SHP77 (cell line): Measurements from ENCODE around the gene SERF2.
"Not testable (repeated sequence)": the region's sequence is repeated elsewhere in the genome, so short reads cannot be mapped to it uniquely, and the experiment has no call there.

ENCODE experiments used
- DNase-seq, 2 experiments: peaks; one replicate each; lab custom pipeline; 2025; lab: John Stamatoyannopoulos, UW

The SERF2 gene

DNA sequence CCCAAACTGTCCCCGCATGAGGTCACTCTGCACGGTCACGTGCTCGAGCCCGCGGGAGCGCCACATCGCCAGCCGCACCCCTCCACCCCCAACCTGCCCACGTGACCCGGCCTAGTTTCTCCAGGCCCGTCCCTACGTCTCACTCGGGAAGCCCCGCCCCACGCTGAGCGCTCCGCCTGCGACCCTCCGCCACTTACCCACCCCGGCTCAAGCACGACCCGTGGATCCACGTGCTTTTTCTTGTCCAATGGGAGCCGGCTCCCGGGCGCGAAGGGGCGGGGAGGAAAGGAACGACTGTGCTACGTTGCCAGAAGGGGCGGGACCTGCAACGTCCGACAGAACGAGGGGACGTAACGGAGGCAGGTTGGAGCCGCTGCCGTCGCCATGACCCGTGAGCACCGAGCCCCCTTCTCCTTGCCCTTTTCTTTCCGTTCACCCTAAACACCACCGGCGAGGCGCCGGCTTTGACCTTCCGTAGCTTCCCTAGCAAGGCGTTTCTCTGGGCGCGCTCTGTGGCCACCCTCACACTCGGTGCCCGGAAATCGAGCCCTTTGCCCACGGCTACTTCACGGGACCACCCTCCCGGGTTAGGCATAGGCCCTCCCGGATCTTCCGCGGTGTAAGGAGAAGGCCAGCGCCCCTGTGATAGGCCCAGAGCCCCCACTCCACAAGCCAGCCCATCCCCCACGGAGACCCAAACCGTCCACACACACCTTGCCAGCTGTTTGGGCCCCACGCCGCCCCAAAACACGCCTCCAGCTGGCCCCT, at the start of gene SERF2:
TSS of gene SERF2 (plus strand) at position 328 of the 768 bp plus-strand sequence. CDS start at position 385, 57 bp downstream.
- peak; percentile 98 for DNase-seq

DNA sequence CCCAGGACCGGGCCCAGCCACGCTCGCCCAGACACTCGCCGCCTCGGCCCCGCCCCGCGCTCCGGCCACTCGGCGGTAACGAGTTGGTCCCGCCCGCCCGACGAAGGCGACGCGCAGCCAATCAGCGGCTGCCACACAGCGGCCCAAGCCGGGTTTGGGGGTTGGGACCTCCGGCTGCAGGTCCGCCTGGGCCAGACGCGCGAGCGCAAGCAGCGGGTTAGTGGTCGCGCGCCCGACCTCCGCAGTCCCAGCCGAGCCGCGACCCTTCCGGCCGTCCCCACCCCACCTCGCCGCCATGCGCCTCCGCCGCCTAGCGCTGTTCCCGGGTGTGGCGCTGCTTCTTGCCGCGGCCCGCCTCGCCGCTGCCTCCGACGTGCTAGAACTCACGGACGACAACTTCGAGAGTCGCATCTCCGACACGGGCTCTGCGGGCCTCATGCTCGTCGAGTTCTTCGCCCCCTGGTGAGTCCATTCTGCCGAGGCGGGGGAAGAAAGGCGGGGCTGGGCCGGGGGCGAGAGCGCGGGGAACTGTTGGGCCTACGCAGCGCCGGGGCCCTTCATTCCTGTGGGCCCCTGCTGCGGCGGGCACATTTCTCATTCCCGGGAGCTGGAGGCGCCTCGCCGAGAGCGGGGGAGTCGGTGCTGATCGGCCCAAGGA, 45.7 kb upstream of the SERF2 start, which contains the start of gene PDIA3:
TSS of gene PDIA3 (plus strand) at position 194 of the 658 bp plus-strand sequence. CDS start at position 296, 102 bp downstream.
- DNase-seq: peak; percentile 74 to 84

GRCh38 chr15:43746903-43747309, 45.2 kb upstream of the SERF2 start:
- DNase-seq: not testable (repeated sequence)

DNA sequence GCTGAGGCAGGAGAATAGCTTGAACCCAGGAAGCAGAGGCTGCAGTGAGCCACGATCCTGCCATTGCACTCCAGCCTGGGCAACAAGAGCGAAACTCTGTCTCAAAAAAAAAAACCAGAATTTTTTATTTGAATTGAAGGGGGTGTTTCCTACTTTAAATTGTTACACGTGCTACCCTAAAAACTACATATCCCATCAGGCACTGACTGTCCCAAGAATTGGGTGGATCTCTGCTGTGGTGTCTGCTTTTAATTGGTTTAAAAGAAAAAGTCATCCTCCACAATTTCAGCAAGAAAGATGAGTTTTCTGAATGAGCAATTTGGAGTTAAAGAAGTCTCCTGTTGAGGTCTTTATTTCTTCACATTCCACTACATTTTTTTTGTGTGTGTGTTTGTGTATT, 43.7 kb upstream of the SERF2 start:
- no peak for DNase-seq

DNA sequence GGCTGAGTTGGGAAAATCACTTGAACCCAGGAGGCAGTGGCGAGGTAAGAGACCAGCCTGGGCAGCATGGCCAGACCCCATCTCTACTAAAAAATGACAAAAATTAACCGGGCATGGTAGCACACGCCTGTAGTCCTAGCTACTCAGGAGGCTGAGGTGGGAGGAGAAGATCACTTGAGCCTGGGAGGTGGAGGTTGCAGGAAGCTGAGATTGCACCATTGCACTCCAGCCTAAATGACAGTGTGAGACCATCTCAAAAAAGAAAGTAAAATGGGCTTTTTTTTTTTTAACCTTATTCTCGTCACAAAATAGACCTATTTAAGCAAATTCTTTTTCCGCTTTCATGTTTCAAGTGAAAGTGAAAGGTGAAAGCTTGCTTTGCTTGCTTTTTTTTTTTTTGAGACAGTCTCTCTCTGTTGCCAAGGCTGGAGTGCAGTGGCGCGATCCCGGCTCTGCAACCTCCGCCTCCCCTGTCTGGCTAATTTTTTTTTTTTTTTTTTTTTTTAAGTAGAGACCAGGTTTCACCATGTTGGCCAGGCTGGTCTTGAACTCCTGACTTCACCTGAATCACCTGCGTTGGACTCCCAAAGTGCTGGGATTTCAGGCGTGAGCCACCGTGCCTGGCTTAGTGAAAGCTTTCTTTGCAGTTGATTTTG, 42.3 kb upstream of the SERF2 start:
- DNase-seq: no peak

DNA sequence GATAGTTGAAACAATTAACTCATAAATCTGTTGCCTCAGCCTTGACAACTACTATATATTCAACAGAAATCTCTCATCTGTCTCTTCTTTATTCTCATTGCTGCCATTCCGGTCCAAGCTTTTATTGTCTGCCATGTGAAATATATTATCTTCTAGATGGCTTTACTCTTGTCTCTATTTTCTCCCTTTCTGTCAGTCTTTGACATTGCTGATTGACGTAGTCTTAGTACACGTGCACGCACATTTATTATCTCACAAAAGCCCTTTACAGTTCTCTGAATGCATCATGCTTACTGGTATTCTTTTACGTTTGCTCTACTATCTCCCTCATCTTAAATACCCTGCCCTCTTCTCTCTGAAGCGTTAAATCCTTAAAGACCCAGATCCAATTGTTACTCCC, 40.2 kb upstream of the SERF2 start:
- DNase-seq: no peak

GRCh38 chr15:43762824-43763223, 29.3 kb upstream of the SERF2 start:
- DNase-seq: no peak

- DNase-seq: no peak
Observed at GRCh38 chr15:43763819-43764446, 28.2 kb upstream of the SERF2 start.

- DNase-seq: peak; percentile 19 to 53
Observed at GRCh38 chr15:43769584-43770228, 22.4 kb upstream of the SERF2 start.

DNA sequence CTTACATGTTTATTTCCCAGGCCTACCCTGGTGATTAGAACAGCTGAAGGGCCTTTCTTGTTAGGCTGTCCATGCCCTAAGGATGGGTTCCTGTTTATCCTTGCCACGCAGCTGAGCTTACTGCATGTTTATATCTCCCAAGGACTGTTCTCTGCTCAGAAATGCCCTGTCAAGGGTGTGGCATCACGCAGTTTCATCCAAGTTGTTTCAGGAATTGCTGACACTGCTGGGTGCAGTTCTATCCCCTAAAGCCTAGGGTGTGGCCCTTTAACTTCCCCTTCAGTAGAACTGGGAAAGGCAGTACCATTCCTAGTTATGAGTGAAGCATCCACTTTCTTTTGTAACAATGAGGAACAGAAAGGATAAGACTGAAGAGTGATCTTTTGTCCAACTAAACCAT, 20.3 kb upstream of the SERF2 start:
- DNase-seq: no peak

GRCh38 chr15:43772624-43773023, 19.5 kb upstream of the SERF2 start:
- no peak for DNase-seq

- no peak for DNase-seq
Observed at GRCh38 chr15:43774062-43774461, 18.1 kb upstream of the SERF2 start.

- peak; percentile 59 to 77 for DNase-seq
Observed at GRCh38 chr15:43775411-43775965, 16.6 kb upstream of the SERF2 start.

GRCh38 chr15:43776101-43776717, 15.9 kb upstream of the SERF2 start:
- DNase-seq: peak in 1 of 2 experiments; percentile 20

- DNase-seq: peak; percentile 54 to 83
Observed at GRCh38 chr15:43776718-43777266, 15.3 kb upstream of the SERF2 start, which contains the start of gene ELL3. TSS of gene ELL3 (minus strand) at chr15:43776966. CDS start at chr15:43776901, 65 bp downstream.

DNA sequence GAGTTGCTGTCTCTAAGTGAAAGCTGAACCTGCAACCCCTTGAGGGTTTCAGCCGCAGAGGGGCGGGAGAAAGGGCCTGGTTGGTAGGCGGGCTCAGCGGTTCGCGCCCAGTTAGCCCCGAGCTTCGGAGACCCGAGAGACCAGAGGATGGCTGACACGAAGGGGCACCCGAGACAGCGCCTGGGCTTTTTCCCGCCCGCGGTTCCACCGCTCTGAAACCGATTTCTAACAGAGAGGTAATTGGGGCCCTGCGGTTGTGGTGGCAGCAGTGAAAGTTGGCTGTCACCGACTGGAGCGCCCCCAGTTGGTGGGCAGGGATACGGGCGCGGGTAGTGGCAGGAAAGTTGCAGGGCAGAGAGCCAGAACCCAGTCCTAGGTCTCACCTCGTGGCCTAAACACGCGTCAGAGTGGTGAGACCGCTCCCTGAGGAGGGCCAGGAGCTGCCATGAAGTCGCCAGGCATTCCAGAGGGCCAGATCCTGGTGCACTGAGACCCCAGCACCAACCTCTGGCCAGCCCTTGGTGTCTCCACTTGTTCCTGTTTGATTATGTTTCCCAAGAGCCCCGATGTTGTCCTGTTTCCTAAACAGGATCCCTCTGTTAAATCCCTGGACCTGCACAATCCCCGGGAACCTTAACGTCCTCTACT, 14.7 kb upstream of the SERF2 start:
- peak; percentile 82 to 86 for DNase-seq

- no peak for DNase-seq
Observed at GRCh38 chr15:43779016-43779415, 13.1 kb upstream of the SERF2 start.

- DNase-seq: no peak
Observed at GRCh38 chr15:43789409-43789808, 2.7 kb upstream of the SERF2 start.

GRCh38 chr15:43792761-43793476, 799 bp downstream of the SERF2 start:
- no peak for DNase-seq
